Transverse colon (tissue), 4 donors: ENCODE measurements around the gene SPATA31E1. TPM values are rescaled to one million over a fixed set of nuclear protein-coding genes. Genes with fewer than 3 reads are reported as not detected.

Experiments used
- DNase-seq: peaks from one replicate; pipeline ENCODE4 v3.0.0-alpha.2; 2019
- H3K27ac ChIP-seq, 4 donors: fragments of 200-600 bp; sonication (generic); 2 replicates each; pipeline ENCODE4 v1.5.1; 2016 to 2018; ENCODE audit warnings: inconsistent platforms in 4 of 4
- H3K27me3 ChIP-seq: fragments of 200-600 bp; sonication (generic); 2 replicates; pipeline ENCODE4 v1.5.1; 2017; ENCODE audit warnings: inconsistent platforms
- H3K36me3 ChIP-seq, 4 donors: fragments of 200-600 bp; sonication (generic); 2 replicates each; pipeline ENCODE4 v1.5.1; 2017 to 2019; ENCODE audit warnings: inconsistent platforms in 4 of 4
- H3K4me1 ChIP-seq, 4 donors: fragments of 200-600 bp; sonication (generic); 2 replicates each; pipeline ENCODE4 v1.5.1; 2017 to 2020; ENCODE audit warnings: inconsistent platforms in 4 of 4
- H3K4me3 ChIP-seq, 4 donors: fragments of 200-600 bp; sonication (generic); 1 replicate in 1 of 4; 2 replicates in 3 of 4; pipeline versions ENCODE4 v1.5.1 to v1.6.1; 2017 to 2019; ENCODE audit warnings: inconsistent platforms in 4 of 4
- H3K9me3 ChIP-seq, 2 donors: fragments of 200-600 bp; sonication (generic); 2 replicates each; pipeline ENCODE4 v1.5.1; 2017 to 2019; ENCODE audit warnings: inconsistent platforms in 2 of 2
- EP300 ChIP-seq: sonication (generic); formaldehyde crosslinking; IDR thresholded peaks from one replicate; pipeline ENCODE4 v1.6.1; 2017; ENCODE audit warnings: antibody characterized with exemption, low read depth
- POLR2A ChIP-seq: fragments of 450-650 bp; IDR thresholded peaks from one replicate; pipeline ENCODE4 v1.6.1; 2016; ENCODE audit warnings: antibody characterized with exemption, mild to moderate bottlenecking, moderate library complexity
- POLR2AphosphoS5 ChIP-seq, 3 donors: sonication (generic); formaldehyde crosslinking; IDR thresholded peaks; one replicate each; pipeline ENCODE4 v1.6.1; 2016; ENCODE audit warnings: antibody characterized with exemption in 3 of 3
- WGBS, 2 donors: methylation state at CpG; one replicate each; pipeline ENCODE4 v1.1.5; 2018; ENCODE audit warnings: low coverage in 1 of 2; 5-methylcytosine and 5-hydroxymethylcytosine counted together
- in situ Hi-C, 4 donors: fragments of 200-750 bp; cut with MboI; loops; one replicate each; pipeline versions ENCODE4 v1.15.0 to v1.15.1; 2017; ENCODE audit warnings: low sequenced_read_pairs in 3 of 4, low pct_ligation_motif_present in 1 of 4, low pct_unique_long_range_greater_than_20kb in 1 of 4
- intact Hi-C: fragments of 100-400 bp; cut with DNase I; formaldehyde crosslinking; loops from one replicate; pipeline ENCODE4 v1.15.1; 2023; ENCODE audit warnings: low total_unique reads
- total RNA-seq, 4 donors: library from RNA; depleted of rRNA; stranded (reverse); fragments of >200 nt; gene quantifications; one replicate each; pipeline ENCODE4 v1.1.0, GENCODE V29; 2016
- TF ChIP-seq, protein P1 (sequence below), 5 experiments: fragments of 200-600 bp in 3 of 5; fragments of 450-650 bp in 2 of 5; sonication (generic) in 3 of 5; IDR thresholded peaks; 1 replicate in 2 of 5; 2 replicates in 3 of 5; pipeline ENCODE4 v1.5.1; 2016 to 2017; ENCODE audit warnings: antibody characterized with exemption in 5 of 5, inconsistent platforms in 3 of 5, mild to moderate bottlenecking in 2 of 5, moderate library complexity in 1 of 5

The SPATA31E1 gene
- total RNA-seq, 4 donors from 2014 or later, result not detected

DNA sequence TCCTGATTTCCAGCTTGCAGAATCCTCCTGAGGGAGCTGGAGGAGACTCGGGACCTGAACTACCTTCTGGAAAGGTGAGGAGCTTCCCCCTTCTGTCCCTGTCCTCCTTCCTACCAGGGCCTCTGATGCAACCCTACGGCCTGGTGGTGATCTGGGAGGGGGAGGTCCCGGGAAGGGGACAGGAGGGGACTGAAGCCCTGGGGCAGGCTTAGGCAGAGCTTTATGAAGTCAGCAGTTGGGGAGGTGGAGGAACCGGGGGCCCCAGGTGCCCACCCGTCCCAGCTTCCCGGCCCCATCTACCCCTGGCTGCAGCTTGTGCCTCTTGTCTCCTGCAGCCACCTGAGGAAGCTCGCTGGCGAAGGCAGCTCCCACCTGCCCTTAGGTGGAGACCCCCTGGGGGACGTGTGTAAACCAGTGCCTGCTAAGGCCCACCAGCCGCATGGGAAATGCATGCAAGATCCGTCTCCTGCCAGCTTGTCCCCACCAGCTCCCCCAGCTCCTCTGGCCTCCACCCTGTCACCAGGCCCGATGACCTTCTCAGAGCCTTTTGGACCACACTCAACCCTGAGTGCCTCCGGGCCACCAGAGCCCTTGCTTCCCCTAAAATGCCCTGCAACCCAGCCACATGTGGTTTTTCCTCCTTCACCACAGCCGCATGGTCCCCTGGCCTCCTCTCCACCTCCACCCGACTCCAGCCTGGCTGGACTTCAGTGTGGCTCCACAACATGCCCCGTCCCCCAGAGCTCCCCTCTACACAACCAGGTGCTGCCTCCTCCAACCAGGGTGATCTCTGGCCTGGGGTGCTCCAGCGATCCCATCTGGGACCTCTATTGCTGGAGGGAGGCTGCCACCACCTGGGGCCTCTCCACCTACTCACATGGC is 2.1 kb downstream of the SPATA31E1 start:
- Histone ChIP-seq H3K4me3 (no peak overlapping the region), H3K4me1 (peaks cover 0 to under 1% (median 0%) of the 10 kb centered on the region in 4 donors), H3K27me3 (no peaks in the 10 kb centered on the region), H3K36me3 (no peaks in the 10 kb centered on the region), H3K9me3 (no peaks in the 10 kb centered on the region), H3K27ac (no peak overlapping the region)
- 84% methylated on average over 16 of the region's 17 CpGs; no CpG with 5 or more reads in 1 of the 2 donors for WGBS, 2 donors
- in situ Hi-C loops (no loop called here), intact Hi-C loops (no loop called here)
- no peak for DNase-seq
- TF ChIP-seq, protein P1, sequence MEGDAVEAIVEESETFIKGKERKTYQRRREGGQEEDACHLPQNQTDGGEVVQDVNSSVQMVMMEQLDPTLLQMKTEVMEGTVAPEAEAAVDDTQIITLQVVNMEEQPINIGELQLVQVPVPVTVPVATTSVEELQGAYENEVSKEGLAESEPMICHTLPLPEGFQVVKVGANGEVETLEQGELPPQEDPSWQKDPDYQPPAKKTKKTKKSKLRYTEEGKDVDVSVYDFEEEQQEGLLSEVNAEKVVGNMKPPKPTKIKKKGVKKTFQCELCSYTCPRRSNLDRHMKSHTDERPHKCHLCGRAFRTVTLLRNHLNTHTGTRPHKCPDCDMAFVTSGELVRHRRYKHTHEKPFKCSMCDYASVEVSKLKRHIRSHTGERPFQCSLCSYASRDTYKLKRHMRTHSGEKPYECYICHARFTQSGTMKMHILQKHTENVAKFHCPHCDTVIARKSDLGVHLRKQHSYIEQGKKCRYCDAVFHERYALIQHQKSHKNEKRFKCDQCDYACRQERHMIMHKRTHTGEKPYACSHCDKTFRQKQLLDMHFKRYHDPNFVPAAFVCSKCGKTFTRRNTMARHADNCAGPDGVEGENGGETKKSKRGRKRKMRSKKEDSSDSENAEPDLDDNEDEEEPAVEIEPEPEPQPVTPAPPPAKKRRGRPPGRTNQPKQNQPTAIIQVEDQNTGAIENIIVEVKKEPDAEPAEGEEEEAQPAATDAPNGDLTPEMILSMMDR (IDR thresholded peaks at IDR 0.05), result no peak
- TF ChIP-seq EP300, result no peak
- TF ChIP-seq POLR2A, result no peak
- no peak for TF ChIP-seq POLR2AphosphoS5 (IDR thresholded peaks at IDR 0.05)

DNA sequence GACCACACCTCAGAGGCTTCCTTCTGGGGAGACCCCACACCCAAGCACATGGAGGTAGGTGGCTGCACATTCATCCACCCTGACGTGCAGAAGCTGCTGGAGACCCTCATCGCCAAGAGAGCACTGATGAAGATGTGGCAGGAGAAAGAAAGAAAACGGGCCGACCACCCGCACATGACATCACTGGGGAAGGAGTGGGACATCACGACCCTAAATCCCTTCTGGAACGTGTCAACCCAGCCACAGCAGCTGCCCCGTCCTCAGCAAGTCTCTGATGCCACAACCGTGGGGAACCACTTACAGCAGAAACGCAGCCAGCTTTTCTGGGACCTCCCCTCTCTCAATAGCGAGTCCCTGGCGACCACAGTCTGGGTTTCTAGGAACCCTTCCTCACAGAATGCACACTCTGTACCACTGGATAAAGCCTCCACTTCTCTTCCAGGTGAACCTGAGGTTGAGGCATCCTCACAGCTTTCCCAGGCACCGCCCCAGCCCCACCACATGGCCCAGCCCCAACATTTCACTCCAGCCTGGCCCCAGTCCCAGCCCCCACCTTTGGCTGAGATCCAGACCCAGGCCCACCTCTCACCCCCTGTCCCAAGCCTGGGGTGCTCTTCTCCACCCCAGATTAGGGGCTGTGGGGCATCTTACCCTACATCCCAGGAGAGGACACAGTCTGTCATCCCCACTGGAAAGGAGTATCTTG is 3.0 kb downstream of the SPATA31E1 start:
- H3K27ac ChIP-seq, result no peak overlapping the region
- H3K27me3 ChIP-seq, result no peaks in the 10 kb centered on the region
- in situ Hi-C loops, result no loop called here
- TF ChIP-seq, protein P1 (IDR thresholded peaks at IDR 0.05), result no peak
- TF ChIP-seq POLR2AphosphoS5 (IDR thresholded peaks at IDR 0.05) (no peak), POLR2A (no peak), EP300 (no peak)
- DNase-seq, result no peak
- no peaks in the 10 kb centered on the region for H3K36me3 ChIP-seq
- no peak overlapping the region for H3K4me3 ChIP-seq
- H3K4me1 ChIP-seq, result no peaks in the 10 kb centered on the region
- intact Hi-C loops, result no loop called here
- H3K9me3 ChIP-seq, result no peaks in the 10 kb centered on the region
- WGBS, 2 donors, result 87% methylated on average over 13 of the region's 13 CpGs; no CpG with 5 or more reads in 1 of the 2 donors

DNA sequence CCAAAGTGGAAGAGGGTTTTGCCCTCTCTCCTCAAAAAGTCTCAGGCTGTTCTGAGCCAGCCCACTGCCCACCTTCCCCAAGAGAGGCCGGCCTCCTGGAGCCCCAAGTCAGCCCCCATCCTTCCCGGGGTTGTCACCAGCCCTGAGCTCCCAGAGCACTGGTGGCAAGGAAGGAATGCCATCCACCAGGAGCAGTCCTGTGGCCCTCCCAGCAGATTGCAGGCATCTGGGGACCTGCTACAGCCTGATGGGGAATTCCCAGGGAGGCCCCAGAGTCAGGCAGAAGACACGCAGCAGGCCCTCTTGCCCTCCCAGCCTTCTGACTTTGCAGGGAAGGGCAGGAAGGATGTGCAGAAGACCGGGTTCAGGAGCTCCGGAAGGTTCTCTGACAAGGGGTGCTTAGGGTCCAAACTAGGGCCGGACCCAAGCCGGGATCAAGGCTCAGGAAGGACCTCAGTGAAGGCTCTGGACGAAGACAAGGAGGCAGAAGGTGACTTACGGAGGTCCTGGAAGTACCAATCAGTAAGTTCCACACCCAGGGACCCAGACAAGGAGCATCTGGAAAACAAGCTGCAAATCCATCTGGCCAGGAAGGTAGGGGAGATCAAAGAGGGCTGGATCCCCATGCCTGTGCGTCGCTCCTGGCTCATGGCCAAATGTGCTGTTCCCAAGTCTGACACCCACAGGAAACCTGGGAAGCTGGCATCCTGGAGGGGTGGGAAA is 3.7 kb downstream of the SPATA31E1 start:
- WGBS, 2 donors, result 78 to 100% methylated on average over 1 to 10 of the region's 11 CpGs
- Histone ChIP-seq H3K27me3 (no peaks in the 10 kb centered on the region), H3K27ac (no peak overlapping the region), H3K36me3 (no peaks in the 10 kb centered on the region), H3K4me3 (no peak overlapping the region), H3K4me1 (no peaks in the 10 kb centered on the region), H3K9me3 (no peaks in the 10 kb centered on the region)
- in situ Hi-C loops (no loop called here), intact Hi-C loops (no loop called here)
- DNase-seq, result no peak
- TF ChIP-seq, protein P1 (IDR thresholded peaks at IDR 0.05), result no peak
- no peak for TF ChIP-seq EP300
- no peak for TF ChIP-seq POLR2A
- TF ChIP-seq POLR2AphosphoS5 (IDR thresholded peaks at IDR 0.05), result no peak
